NCI-H345 treated with DMSO at 0.1 percent for 48 hours (cell line): ENCODE data around the gene CLBA1.

Experiments used
- DNase-seq: peaks from one replicate; lab custom pipeline; 2025; ENCODE audit not compliant: unreplicated experiment; lab: John Stamatoyannopoulos, UW

CLBA1 gene

DNA sequence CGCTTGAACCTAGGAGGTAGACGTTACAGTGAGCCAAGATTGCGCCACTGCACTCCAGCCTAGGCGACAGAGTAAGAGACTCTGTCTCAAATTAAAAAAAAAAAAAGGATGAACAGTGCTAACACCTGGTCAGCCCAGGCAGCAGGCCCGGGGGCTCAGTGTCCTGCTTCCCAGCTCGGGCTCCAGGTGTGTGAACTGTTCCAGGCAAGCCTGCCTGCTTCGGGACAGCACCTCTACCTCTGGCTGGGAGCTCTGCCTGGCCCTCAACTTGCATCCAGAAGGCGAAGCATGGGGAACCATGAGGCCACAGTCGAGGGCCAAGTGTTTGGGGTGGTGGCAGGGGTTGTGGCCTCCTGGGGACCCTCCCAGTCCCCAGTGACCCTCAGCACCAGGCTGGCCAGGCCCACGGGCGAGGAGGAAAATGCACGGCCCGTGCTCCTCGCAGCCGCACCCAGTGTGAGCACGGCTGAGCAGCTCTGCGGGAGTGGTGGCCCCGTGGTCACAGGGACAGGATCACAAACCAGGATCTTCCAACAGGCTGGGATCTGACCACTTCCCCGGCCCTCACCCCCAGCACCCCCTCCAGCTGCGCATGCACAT is 19.8 kb downstream of the CLBA1 start:
- no peak for DNase-seq

DNA sequence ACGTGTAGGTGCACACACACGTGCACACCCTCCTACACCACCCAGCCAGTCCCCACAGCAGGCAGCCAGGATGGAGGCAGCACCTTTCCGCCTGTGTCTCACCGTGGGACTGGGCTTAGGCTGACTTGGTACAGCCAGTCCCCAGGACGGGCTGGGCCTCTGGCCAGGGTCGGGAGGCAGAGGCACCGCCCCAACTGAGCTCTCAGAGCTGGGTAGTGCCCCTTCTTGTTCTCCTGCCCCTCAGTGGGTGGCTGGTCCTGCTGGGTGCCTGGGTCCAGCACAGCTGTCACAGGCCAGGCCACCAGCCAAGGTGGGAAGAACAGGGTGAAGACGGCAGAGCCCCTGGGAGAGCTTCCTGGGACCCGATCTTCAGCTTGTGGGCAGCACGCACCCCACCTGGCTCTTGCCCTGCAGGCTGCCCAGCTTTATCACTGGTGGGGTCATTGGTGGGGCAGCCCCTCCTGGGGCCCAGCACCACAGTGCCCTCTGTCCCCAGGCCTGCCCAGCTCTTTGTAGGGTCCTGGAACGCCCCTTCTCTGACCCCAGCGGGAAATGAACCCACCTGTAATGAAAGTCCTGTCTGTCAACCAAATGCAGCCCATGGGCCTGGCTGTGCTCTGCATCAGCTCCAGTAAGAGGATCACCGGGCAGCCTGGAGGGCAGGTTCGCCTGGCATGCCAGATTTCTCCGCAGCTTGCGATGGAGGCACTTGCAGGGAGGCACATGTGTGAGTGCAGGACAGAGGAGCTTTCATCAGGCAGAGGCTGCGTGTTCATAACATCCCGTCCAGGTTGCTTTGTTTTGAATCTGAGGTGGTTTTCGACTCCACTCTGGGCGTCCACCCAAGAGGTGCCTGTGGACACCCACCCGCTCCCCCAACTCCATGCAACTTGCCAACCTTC is 20.6 kb downstream of the CLBA1 start:
- DNase-seq, result no peak

DNA sequence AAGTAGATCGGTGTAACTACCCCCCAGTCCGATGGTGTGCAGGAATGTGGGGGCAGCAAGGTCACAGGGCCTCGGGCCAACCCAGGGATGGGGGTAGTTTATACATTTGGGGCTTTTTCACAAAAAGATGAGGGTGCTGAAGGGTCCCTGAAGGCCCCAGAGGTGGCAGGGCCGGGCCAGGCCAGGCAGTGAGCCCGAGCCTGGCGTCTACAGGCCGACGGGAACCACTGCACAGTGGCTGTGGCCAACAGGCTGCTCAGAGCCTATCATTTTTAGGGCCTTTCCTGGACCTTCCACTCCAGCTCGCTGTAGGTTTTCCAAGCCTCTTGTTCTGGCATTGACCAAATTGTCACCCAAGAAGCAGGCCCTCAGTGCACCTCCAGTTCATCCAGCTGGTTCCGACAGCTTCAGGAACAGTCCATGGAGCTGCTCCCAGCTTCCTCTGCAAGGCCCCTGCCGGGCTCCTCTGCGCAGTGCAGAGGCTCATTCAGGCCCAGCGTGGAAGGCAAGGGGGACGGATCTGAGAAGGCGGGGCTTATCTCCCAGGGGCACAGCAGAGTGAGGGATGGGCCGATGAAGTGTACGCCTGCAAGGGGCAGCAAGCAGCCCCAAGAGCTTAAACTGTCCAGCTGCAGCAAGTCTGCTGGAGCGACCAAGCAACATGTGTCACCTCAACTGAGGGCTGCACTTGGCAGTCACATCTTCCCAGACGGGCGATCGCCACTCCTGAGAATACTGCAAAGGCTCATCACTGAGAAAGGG is 21.4 kb downstream of the CLBA1 start:
- DNase-seq, result no peak

DNA sequence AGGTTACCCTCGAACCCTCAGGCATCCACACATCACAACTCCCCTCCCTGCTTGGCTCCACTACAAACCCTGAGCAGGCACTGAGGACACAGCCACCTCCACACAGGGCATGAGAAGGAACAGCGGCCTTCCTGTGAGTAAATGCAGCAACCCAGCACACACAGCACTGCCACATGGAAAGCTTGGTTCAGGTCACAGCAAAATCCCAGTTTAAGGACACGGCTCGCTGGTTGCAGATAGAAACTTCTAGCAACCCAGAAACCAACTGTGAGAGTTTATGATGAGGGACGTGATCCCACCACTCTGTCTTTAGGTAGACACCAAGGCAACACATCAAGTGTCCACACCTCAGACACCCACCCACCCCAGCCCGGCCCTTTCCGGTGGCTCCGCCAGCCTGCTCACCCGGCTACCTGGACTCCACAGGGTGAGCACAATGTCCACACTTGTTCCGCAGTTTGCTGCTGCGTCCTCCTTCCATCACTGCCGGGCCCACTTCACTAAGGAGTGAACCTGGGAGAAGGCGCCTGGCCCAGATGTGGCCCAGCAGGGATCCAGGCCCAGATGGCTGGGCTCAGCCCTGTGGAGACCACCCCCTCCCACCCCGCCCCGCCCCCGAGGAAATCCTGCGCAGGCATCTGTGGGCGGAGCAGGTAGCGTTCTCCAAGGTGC is 22.1 kb downstream of the CLBA1 start:
- DNase-seq, result no peak

DNA sequence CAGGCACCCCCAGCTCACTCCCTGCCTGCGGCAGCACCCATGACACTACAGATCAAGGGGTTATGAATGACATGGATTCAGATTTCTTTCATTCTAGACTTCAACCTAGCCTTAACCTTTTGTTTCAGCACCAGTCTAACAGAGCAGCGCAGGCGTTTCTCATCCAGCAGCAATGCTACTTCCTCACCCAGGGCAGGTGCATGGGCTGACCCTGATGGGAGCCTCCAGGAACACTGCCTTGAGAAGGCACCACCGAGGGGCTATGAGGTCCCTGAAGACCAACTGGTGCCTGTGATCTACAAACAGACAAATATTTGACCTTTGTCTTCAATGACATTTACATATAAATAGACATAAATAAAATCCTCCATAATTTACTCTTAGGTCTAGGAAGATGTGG is 24.5 kb downstream of the CLBA1 start:
- DNase-seq, result no peak

DNA sequence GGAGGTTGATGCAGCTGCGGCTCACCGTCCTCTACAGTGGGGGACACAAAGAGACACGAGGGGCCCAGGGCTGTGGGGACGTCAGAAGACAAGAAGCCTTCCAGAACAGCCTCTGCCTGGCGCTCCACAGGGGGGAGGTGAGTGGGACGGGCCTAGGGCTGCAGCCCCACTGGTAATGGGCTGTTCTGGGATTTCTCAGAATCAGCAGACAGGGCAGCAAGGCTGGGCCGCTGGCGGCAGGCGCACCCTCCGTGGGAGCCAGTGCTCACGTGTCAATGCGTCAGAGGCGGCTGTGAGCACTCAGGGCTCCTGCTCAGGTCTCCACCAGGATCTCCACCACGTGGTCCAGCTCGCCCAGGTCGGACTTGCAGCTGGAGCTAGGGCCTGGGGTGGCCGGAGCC is 25.3 kb downstream of the CLBA1 start:
- DNase-seq, result no peak

DNA sequence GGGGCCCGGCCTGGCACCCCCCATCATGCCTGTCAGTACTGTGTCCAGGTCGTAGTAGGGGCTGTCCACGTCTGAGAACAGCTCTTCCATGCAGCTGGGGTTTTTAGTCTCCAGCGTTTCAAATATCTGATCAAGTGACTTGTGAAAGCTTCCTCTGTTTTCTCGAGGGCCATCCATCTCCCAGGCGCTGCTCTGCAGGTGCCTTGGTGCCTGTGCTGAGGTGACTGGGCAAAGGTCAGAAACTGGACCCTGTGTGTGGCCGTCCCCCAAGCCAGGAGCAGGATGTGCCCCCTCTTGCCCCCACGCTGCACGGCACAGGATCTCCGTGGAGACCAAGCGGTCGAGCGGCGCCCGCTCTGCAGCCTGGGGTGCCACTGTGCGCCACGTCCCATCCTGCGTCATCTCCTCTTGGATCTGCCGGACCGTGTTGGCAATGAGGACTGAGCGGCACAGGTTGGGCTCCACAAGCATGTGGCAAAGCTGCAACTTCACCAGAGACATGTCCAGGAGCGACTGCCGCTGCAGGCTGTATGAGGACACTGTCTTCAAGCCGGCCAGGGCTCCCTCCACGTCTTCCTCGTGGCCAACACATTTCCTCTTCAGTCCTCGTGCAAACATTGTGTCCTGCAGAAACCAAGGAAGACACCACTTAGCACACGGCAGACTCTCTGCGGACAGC is 25.9 kb downstream of the CLBA1 start:
- no peak for DNase-seq

DNA sequence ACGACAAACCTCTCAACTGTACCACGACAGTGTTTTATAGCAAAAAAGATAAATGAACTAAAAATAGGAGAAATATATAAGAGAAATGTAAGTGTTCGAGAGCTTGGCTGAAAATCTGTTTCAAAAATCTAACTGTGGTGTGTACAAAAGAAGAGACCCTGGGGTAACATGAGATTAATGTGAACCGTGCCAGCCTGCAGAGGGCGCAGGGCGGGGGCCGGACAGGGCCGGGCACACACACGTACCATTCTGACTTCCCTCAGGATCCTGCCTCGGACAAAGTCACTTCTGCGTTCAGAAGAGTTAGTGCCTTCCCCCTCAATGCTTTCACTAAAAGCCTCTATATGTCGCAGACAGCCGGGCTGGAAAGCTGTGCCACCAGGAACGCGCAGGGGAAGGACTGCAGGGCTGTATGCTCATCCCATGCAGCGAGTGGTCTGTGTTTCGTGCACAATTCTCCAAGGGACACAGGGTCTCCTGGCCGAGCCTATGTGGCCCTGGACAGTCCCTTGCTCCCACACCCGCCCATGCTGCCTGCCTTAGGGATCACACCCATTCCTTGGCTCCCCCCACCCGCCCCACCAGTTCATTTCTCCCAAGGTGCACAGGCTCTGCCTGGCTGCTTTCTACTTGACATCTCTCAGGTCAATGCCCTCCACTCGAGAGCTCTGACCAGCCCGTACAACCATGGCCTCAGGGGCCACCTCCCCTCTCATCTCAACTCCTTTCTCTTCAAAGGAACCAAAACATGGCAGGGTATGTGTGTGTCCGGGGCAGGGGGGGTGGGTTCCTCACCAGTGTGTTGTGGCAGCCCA is 26.8 kb downstream of the CLBA1 start:
- DNase-seq, result no peak

DNA sequence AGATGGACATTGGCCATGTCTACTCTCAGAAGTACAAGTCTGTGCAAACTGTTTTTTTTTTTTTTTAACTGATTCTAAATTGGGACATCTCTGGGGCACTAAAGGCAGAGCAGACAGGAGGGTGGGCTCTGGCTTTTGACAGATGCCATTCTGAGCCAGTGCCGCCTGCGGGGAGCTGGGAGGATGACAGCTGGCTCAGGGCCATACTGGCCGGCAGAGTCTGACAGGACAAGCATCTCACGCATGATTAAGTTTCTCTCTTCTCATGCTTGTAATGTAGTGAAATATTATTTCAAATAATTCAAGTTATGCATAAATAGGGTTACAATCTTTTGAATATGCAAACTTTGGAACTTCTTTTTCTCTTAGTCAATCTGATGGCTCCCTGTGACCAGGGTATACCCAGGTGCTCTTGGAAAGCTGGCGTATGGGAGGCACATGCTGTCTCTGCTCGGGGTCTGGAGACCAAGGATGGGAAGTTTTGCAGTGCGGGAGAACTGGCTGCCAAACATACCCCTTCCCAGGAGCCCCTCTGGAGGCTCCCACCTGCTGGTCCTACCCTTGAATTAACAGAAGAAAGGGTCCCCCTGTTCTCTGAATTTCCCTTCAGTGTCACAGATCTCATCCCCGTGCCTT is 27.7 kb downstream of the CLBA1 start:
- no peak for DNase-seq

DNA sequence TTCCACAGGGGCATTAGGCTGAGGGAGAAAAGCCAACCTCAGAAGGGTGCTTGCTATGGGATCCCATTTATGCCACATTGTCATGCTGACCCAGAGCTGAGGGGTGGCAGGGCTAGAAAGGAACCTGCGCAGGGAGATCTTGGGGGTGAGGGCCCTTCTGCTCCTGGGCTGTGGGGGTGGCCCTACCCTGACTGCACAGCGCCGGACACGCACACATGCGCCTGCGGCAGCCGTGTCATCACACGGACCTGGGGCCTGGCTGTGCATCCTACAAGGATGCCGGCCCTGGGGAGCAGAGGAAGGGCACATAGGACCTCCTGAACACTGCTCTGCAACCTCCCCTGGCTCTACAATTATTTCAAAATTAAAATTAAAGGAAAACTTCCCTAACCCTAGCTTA is 28.4 kb downstream of the CLBA1 start:
- no peak for DNase-seq

DNA sequence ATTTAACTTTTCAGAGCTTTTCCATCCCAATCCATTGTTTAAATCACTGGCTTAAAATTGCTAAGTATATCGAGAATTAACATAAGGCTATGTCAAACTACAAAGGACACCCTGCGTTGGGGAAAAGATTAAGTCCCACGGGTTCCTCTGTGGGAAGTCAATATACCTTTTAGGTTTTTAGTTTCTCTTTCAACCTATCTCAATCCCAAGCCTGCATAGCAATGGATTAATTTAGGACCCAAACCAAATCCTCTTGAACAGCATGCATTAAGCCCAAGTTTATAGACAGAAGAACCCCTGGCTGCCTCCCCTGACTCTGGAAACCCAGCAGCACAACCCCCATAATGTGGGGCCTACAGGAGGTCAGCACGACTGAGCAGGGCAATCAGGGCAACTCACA is 29.0 kb downstream of the CLBA1 start:
- DNase-seq, result no peak

DNA sequence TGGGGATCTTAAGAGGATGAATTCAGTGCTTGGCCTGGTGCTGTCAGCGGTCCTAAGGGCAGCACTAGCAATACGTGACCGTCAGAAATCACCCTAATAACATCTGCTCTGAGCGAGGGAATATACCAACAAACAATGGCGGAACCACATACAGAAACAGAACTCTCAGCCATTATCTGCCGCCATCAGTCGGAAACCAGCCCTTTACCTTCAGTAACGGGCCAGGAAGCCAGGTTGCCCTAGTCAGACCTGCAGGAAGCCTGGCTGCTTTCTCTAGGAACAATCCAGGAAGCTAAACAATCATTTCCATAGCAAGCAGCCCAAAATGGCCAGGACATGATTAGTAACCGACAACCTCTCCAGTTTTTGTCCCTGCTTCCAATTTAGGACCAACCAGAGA is 29.7 kb downstream of the CLBA1 start:
- no peak for DNase-seq

DNA sequence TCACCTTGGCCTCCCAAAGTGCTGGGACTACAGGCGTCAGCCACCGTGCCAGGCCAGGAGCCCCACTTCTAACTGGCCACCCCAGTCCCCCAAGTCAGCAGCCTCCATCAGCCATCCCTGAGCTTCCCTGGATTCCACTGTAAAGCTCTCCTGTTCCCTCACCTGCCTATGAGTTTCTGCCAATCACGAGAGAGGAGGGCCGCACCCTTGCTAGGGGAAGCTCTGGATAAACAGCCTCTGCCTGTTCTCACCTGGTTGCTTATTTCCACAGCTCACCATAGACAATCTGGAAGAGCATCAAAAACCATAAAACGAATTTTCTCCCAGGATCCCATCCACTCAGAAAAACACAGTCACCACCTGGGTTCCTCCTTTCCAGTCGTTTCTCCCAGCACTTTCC is 30.3 kb downstream of the CLBA1 start:
- no peak for DNase-seq

DNA sequence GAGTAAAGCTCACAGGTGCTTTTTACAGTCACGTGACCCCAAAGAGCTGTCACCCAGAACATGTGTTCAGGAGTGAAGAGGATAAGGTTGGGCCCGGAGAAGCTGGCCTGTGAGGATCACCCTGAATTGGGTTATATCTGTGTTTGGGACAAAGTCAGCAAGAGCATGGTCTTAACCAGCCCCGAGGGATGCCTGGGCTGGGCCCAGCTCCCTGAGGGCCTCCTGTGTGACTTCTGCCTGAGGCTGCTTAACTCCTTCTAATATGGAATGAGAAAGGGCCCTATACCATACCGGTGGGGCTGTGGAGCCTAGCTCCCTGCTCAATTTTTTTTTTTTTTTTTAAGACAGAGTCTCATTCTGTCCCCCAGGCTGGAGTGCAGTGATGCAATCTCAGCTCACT is 32.8 kb downstream of the CLBA1 start:
- no peak for DNase-seq

DNA sequence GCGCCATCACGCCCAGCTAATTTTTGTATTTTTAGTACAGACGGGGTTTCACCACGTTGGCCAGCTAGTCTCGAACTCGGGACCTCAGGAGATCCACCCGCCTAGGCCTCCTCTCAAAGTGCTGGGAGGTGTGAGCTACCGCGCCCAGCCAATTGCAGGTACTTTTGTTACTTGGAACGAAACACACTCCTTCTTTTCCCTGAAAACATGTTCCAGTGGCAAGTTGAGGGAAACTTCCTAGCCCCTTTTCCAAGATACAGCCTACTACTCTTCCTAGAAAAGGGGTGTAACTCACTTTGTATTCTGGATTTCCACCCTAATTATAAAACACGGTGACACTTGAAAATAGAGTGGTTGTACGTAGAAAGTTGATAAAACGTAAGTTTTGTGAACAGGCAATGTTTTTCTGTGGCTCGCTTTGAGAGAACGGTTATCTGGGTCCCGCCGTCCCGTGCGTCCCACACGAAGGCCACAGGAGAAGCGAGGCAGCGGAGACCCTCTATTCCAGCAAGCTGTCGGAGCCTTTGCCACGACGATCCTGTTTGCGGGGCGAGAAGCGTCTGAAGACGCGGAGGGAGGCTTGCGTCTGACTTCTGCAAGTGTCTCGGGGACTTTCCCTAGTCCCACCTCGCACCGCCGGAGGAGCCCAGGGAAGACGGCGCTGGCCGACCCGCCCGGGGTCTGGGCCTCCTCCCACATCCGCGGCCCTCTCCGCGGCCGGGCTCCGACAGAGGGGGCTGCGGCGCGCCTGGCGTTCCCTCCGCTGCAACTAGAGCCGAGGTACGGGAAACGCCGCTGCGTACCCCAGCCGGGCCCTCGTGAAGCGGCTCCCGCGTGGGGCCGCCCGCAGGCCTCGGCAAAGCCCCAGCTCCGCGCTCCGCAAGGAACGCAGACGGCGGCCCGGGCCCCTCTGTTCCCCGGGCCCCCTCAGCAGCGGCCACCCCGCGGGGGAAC is 34.5 kb downstream of the CLBA1 start:
- no peak for DNase-seq

DNA sequence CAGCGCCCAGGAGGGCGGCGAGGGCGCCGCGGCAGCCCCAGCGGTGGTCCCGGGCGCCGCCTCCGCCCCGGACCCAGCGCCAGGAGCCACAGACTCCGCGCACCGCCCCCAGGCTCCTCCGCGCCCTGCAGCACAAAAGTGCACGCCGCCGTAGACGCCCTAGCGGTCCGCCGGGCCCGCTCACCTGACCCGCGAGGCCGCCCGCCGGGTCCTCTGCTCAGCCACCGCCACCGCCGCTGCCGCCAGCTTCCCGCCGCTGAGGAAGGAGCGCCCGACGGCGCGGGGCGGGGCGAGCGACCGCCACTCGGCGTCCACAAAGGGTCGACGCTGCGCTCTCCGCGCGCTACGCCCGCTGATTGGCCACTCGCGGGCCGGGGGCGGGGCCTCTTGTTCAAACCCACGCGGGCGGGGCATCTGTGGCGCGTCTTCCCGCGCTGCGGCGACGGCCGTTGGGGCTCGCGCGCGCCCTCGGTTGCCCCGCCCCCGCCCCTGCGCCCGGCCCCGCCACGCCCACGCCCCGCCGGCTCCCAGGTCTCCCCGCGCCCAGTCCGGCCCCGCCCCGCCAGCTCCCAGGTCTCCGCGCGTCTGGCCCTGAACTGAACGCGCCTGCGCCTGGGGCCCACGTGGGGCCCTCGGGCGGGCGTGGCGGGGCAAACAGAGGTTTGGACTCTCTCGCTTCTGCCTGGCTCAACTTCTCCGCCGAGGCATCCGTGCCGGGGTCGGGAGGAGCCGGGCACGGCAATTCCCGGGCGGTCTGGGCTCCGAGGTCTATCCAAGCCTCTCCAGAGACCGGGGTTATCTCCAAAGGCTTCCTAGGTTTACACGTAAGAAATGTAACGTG is 35.4 kb downstream of the CLBA1 start, which contains the start of gene CDCA4:
Gene CDCA4, minus strand, starts transcription at position 269 of the 841 bp plus-strand sequence. CDS start 9,154 bp downstream, outside the sequence.
- peak; percentile 99 for DNase-seq

DNA sequence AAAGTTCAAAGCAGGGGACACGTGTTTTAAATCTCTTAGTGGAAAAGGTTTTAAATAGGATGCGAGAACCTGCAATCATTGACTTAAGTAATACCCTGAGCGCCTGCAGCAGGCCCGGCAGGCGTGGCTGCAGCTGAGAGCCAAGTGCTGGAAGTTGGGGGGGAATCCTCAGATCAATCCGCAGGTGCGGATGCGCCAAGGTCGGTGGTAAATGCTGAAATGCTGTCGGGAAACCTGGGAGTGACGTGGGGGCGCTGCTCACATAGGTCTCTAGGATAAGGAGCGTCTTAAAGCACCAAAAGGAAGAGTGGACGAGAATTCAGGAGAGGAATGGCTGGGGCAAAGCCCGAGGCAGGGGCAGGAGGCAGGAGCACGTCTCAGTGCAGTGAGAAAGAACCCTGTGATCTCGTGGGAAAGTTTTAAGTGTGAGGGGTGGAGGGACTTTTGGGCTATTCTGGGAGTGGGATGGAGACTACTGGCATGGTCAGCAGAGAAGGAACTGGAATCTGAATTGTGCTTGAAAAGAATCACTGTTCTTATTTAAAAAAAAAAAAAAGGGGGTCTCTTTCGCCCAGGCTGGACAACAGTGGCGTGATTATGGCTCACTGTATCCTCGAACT is 36.2 kb downstream of the CLBA1 start:
- DNase-seq, result no peak
